ENCODE data around the gene CEACAM18.

Gene CEACAM18

DNA sequence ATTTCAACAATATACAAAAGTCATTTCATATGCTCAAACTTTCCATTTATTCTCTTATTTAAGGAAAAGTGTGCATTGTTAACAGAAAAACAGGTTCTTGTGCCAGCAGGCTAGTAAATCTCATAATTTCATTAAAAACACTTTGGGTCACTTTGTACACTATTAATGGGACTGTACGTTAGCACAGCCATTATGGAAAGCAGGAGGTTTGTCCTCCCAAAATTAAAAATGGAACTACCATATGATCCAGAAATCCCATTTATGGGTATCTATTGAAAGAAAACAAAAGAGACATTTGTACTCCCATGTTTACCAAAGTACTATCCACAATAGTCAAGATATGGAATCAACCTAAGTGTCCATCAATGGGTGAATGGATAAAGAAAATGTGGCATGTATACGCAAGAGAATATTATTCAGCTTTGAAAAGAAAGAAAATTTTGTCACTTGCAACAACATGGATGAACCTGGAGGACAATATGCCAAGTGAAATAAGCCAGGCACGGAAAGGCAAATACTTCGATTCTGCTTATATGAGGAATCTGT, 61.6 kb downstream of the CEACAM18 start:
- no peak for DNase-seq

Measured in OCI-M1 (cell line).